PC-3 (cell line): ENCODE measurements around the gene CLDN15. TPM values are rescaled to one million over a fixed set of nuclear protein-coding genes. Genes with fewer than 3 reads are reported as not detected.

Experiments
- ATAC-seq: fragments of 200-7000 bp; cut with Tn5 transposase; 2 replicates; pipeline ENCODE4 v1.9.1; 2020; ENCODE audit warnings: mild to moderate bottlenecking, moderate library complexity
- BruUV-seq: library from RNA; stranded (reverse); fragments of 400-500 nt; replicated peaks from 2 replicates; lab custom pipeline; 2021; lab: Mats Ljungman, UMichigan
- CTCF ChIA-PET: fragments of 300-600 bp; sonication (Branson Sonifier 250); formaldehyde crosslinking; loops from one replicate; lab custom pipeline; 2022; ENCODE audit warnings: antibody characterized with exemption; lab: Charles Lee
- POLR2A ChIA-PET: fragments of 300-600 bp; sonication (Branson Sonifier 250); formaldehyde crosslinking; loops from one replicate; lab custom pipeline; 2022; ENCODE audit warnings: antibody characterized with exemption; ENCODE audit not compliant: unreplicated experiment; lab: Charles Lee
- DNase-seq: peaks from one replicate; pipeline ENCODE4 v3.0.0-alpha.2; 2015
- H2AFZ ChIP-seq: fragments of 300-600 bp; sonication (generic); 2 replicates; pipeline ENCODE4 v1.6.0; 2016; ENCODE audit warnings: antibody characterized with exemption, low read length
- H3F3A ChIP-seq: fragments of 300-600 bp; sonication (generic); one replicate; pipeline ENCODE4 v1.6.0; 2017; ENCODE audit warnings: antibody characterized with exemption, low read length, control low read depth, mild to moderate bottlenecking; ENCODE audit not compliant: unreplicated experiment
- H3K27ac ChIP-seq: fragments of 300-600 bp; sonication (generic); 2 replicates; pipeline ENCODE4 v1.5.1; 2016; ENCODE audit warnings: mild to moderate bottlenecking, low read length
- H3K27me3 ChIP-seq: fragments of 300-600 bp; sonication (generic); 2 replicates; pipeline ENCODE4 v1.6.1; 2016; ENCODE audit warnings: low read length, mixed read lengths
- H3K36me3 ChIP-seq: fragments of 300-600 bp; sonication (generic); 2 replicates; pipeline ENCODE4 v1.6.1; 2016; ENCODE audit warnings: low read depth, mixed run types, low read length, mixed read lengths
- H3K4me1 ChIP-seq: fragments of 300-600 bp; sonication (generic); 2 replicates; pipeline ENCODE4 v1.5.1; 2016; ENCODE audit warnings: low read length; ENCODE audit not compliant: insufficient read depth
- H3K4me2 ChIP-seq: fragments of 300-600 bp; sonication (generic); 2 replicates; pipeline ENCODE4 v1.6.0; 2016; ENCODE audit warnings: low read length
- H3K4me3 ChIP-seq: fragments of 300-600 bp; sonication (generic); 2 replicates; pipeline ENCODE4 v1.5.1; 2016; ENCODE audit warnings: mild to moderate bottlenecking, low read length, mixed read lengths
- H3K79me2 ChIP-seq: fragments of 300-600 bp; sonication (generic); 2 replicates; pipeline ENCODE4 v1.6.1; 2017; ENCODE audit warnings: low read length, mixed read lengths
- H3K9ac ChIP-seq: fragments of 300-600 bp; sonication (generic); 2 replicates; pipeline ENCODE4 v1.6.0; 2016; ENCODE audit warnings: mild to moderate bottlenecking, low read length
- H3K9me2 ChIP-seq: fragments of 300-600 bp; sonication (generic); replicated peaks from 2 replicates; pipeline ENCODE4 v1.6.1; 2016; ENCODE audit warnings: mixed run types, low read length, mixed read lengths
- H3K9me3 ChIP-seq: fragments of 300-600 bp; sonication (generic); 2 replicates; pipeline ENCODE4 v1.6.1; 2016; ENCODE audit warnings: low read length, mixed read lengths
- H4K20me1 ChIP-seq: fragments of 300-600 bp; sonication (generic); 2 replicates; pipeline ENCODE4 v1.6.1; 2016; ENCODE audit warnings: low read length, mixed read lengths
- CTCF ChIP-seq: fragments of 300-600 bp; sonication (generic); conservative IDR thresholded peaks from 2 replicates; pipeline ENCODE4 v1.5.1; 2017; ENCODE audit warnings: antibody characterized with exemption, low read depth, mild to moderate bottlenecking, low read length
- EZH2 ChIP-seq: fragments of 300-600 bp; sonication (generic); IDR thresholded peaks from one replicate; pipeline ENCODE4 v1.6.1; 2017; ENCODE audit warnings: antibody characterized with exemption, mild to moderate bottlenecking, low read length; ENCODE audit not compliant: unreplicated experiment
- EZH2phosphoT487 ChIP-seq: fragments of 300-600 bp; sonication (generic); IDR thresholded peaks from 2 replicates; pipeline ENCODE4 v1.6.1; 2018; ENCODE audit warnings: mild to moderate bottlenecking, antibody characterized with exemption, low read length, borderline replicate concordance
- intact Hi-C: fragments of 100-400 bp; cut with micrococcal nuclease; formaldehyde crosslinking; loops from 2 replicates; pipeline ENCODE4 v1.9.0; 2023
- total RNA-seq: library from RNA; depleted of rRNA; stranded (reverse); fragments of >200 nt; gene quantifications from 2 replicates; pipeline ENCODE4 v1.2.3, GENCODE V29; 2014

Gene CLDN15
- total RNA-seq, 1 experiment from 2014 or later: 6.7 TPM

DNA sequence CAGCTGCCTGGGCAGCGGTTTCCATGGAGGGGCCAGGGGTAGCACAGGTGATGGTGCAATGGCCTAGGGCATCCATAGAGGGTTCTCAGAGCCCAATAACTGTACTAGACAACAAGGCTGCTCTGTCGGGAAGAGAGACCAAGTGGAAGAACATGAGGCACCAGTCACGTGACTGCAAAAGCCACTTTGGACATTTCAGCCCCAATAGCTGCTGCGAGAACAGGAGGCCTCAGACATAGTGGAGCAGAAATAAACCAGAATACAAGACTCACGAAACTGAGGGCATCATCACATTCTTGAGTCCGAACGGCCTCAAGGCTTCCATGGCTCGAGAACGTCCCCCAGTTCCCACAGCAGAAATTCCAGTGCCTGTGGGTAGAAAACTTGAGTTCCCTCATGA lies 39.6 kb upstream of the CLDN15 start:
- Histone ChIP-seq H4K20me1 (no peaks in the 10 kb centered on the region), H3K4me2 (no peak overlapping the region), H3K4me1 (no peaks in the 10 kb centered on the region), H3K79me2 (no peaks in the 10 kb centered on the region), H3K4me3 (no peak overlapping the region), H3K27me3 (no peaks in the 10 kb centered on the region), H3K36me3 (no peaks in the 10 kb centered on the region), H3K9me2 (no peaks in the 10 kb centered on the region), H2AFZ (no peak overlapping the region), H3K9ac (no peak overlapping the region), H3K9me3 (no peaks in the 10 kb centered on the region), H3K27ac (no peak overlapping the region), H3F3A (no peaks in the 10 kb centered on the region)
- intact Hi-C loops: no loop called here
- DNase-seq (no peak), ATAC-seq (no peak)
- CTCF ChIA-PET: no interaction called here
- BruUV-seq: no TSS peak
- TF ChIP-seq EZH2 (no peak), CTCF (no peak), EZH2phosphoT487 (no peak)
- POLR2A ChIA-PET: interaction anchor here (0.7 kb wide), 1 partner anchor 63 kb away, joined by 3 read pairs; no protein-coding TSS in a partner anchor

DNA sequence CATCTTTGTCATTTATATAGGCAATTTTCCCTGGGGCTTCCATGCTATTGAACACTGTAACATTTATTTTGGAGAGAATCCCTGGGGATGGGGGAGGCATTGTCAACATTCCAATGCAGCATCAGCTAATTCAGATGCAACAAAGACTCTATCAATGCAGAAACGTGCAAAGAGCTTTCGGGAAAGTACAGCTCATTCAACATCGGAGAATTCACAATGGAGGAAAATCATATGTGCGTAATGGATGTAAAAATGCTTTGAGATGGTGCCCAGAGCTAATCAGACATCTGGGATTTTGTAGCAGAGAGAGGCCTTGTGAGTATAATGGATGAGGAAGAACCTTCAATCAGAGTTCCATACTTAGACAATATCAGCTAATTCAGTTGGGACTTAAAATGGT lies 35.6 kb upstream of the CLDN15 start:
- BruUV-seq: no TSS peak
- no peak overlapping the region for H2AFZ ChIP-seq
- H3K4me1 ChIP-seq: no peaks in the 10 kb centered on the region
- ATAC-seq (no peak), DNase-seq (no peak)
- H3K9me3 ChIP-seq: no peaks in the 10 kb centered on the region
- no peak overlapping the region for H3K27ac ChIP-seq
- no peak for TF ChIP-seq CTCF
- no peak for TF ChIP-seq EZH2
- TF ChIP-seq EZH2phosphoT487: no peak
- no peaks in the 10 kb centered on the region for H3F3A ChIP-seq
- ChIA-PET POLR2A (interaction anchor here (0.6 kb wide), 1 partner anchor 49 kb away, joined by 4 read pairs; no protein-coding TSS in a partner anchor), CTCF (no interaction called here)
- no peak overlapping the region for H3K4me3 ChIP-seq
- no peaks in the 10 kb centered on the region for H3K27me3 ChIP-seq
- intact Hi-C loops: no loop called here
- no peaks in the 10 kb centered on the region for H3K79me2 ChIP-seq
- no peaks in the 10 kb centered on the region for H4K20me1 ChIP-seq
- H3K36me3 ChIP-seq: no peaks in the 10 kb centered on the region
- no peak overlapping the region for H3K4me2 ChIP-seq
- H3K9ac ChIP-seq: no peak overlapping the region
- no peaks in the 10 kb centered on the region for H3K9me2 ChIP-seq

GRCh38 chr7:101271021-101271420 lies 33.4 kb upstream of the CLDN15 start:
- Histone ChIP-seq H4K20me1 (no peaks in the 10 kb centered on the region), H3K4me3 (no peak overlapping the region), H3K27me3 (no peaks in the 10 kb centered on the region), H3K4me1 (no peaks in the 10 kb centered on the region), H3F3A (no peaks in the 10 kb centered on the region), H3K9me2 (no peaks in the 10 kb centered on the region), H3K9ac (no peak overlapping the region), H3K36me3 (no peaks in the 10 kb centered on the region), H3K79me2 (no peaks in the 10 kb centered on the region), H3K9me3 (no peaks in the 10 kb centered on the region), H3K4me2 (no peak overlapping the region), H2AFZ (no peak overlapping the region), H3K27ac (no peak overlapping the region)
- ChIA-PET CTCF (no interaction called here), POLR2A (no interaction called here)
- TF ChIP-seq EZH2phosphoT487 (no peak), CTCF (no peak), EZH2 (no peak)
- DNase-seq (no peak), ATAC-seq (no peak)
- no TSS peak for BruUV-seq
- intact Hi-C loops: no loop called here
